AG04450 (cell line): ENCODE data around the gene APBA2. TPM values are rescaled to one million over a fixed set of nuclear protein-coding genes. Genes with fewer than 3 reads are reported as not detected.
"Not testable (repeated sequence)": the region's sequence is repeated elsewhere in the genome, so short reads cannot be mapped to it uniquely, and the experiment has no call there.

Source experiments
- CTCF ChIA-PET: fragments of 300-600, 350-600 bp; formaldehyde crosslinking; extraction: SDS; loops from one replicate; lab custom pipeline; 2022; ENCODE audit warnings: antibody characterized with exemption, inconsistent platforms; lab: Charles Lee
- POLR2A ChIA-PET: fragments of 350-600 bp; formaldehyde crosslinking; extraction: SDS; loops from one replicate; lab custom pipeline; 2021; ENCODE audit warnings: antibody characterized with exemption, inconsistent platforms; lab: Yijun Ruan, JAX
- DNase-seq: peaks from one replicate; pipeline ENCODE4 v3.0.0-alpha.2; 2011; ENCODE audit warnings: low read depth, low spot score
- H3K27ac ChIP-seq: one replicate; pipeline ENCODE4 v1.5.1; 2012; ENCODE audit warnings: low read depth, low read length, control low read depth
- H3K27me3 ChIP-seq: one replicate; pipeline ENCODE4 v1.6.0; 2012; ENCODE audit warnings: low read length; ENCODE audit not compliant: control insufficient read depth, insufficient read depth
- H3K4me3 ChIP-seq: 2 replicates; pipeline ENCODE4 v1.5.1; 2011; ENCODE audit warnings: mild to moderate bottlenecking, low read depth, low read length, control low read depth
- H3K9me3 ChIP-seq: 2 replicates; pipeline ENCODE4 v1.5.1; 2012; ENCODE audit warnings: low read length; ENCODE audit not compliant: control insufficient read depth, insufficient read depth
- CTCF ChIP-seq: IDR thresholded peaks from 2 replicates; pipeline ENCODE4 v1.5.1; 2011; ENCODE audit warnings: low read depth, low read length, control low read depth, inconsistent platforms
- polyA plus RNA-seq: library from polyadenylated mRNA; depleted of rRNA; stranded (reverse); fragments of >200 nt; gene quantifications from 2 replicates; pipeline ENCODE4 v1.2.3, GENCODE V29; 2011; rRNA removed

The APBA2 gene
- polyA plus RNA-seq, 1 experiment, result 18.9 TPM

- no peak for DNase-seq
- Histone ChIP-seq H3K27me3 (no peaks in the 10 kb centered on the region), H3K9me3 (peaks cover 15% of the 10 kb centered on the region), H3K4me3 (no peak overlapping the region), H3K27ac (no peak overlapping the region)
- CTCF ChIA-PET, result interaction anchor here (1.5 kb wide), 1 partner anchor 16 kb away, joined by 3 read pairs; no protein-coding TSS in a partner anchor
- TF ChIP-seq CTCF, result no peak
- POLR2A ChIA-PET, result no interaction called here
Observed at GRCh38 chr15:29156521-29156920, 270.7 kb downstream of the APBA2 start.

- TF ChIP-seq CTCF, result no peak
- no peak overlapping the region for H3K4me3 ChIP-seq
- no peak overlapping the region for H3K27ac ChIP-seq
- CTCF ChIA-PET, result no interaction called here
- H3K27me3 ChIP-seq, result no peaks in the 10 kb centered on the region
- no peak for DNase-seq
- POLR2A ChIA-PET, result no interaction called here
- H3K9me3 ChIP-seq, result peaks cover 15% of the 10 kb centered on the region
Observed at GRCh38 chr15:29159771-29160455, 274.1 kb downstream of the APBA2 start.

- ChIA-PET CTCF (interaction anchor here (1.3 kb wide), 1 partner anchor 23 kb away, joined by 6 read pairs; no protein-coding TSS in a partner anchor), POLR2A (no interaction called here)
- H3K27me3 ChIP-seq, result no peaks in the 10 kb centered on the region
- DNase-seq, result no peak
- H3K4me3 ChIP-seq, result no peak overlapping the region
- peaks cover 15% of the 10 kb centered on the region for H3K9me3 ChIP-seq
- no peak overlapping the region for H3K27ac ChIP-seq
- TF ChIP-seq CTCF, result no peak
Observed at GRCh38 chr15:29162411-29162810, 276.6 kb downstream of the APBA2 start.

GRCh38 chr15:29167122-29167521 lies 281.3 kb downstream of the APBA2 start:
- H3K27me3 ChIP-seq, CTCF ChIA-PET, DNase-seq, POLR2A ChIA-PET, H3K27ac ChIP-seq, H3K9me3 ChIP-seq, H3K4me3 ChIP-seq: not testable (repeated sequence)

Other genes starting within 250 kb of the APBA2 start
- 0.22 TPM in 1 of 2 replicates, not detected in the other for gene GOLGA8M, start 173.6 kb upstream of the APBA2 start, polyA plus RNA-seq
- gene GOLGA6L7, start 37.3 kb upstream of the APBA2 start, polyA plus RNA-seq, result not detected in 2 replicates